ENCODE data around the gene HSPB2. TPM values are rescaled to one million over a fixed set of nuclear protein-coding genes. Genes with fewer than 3 reads are reported as not detected.

Gene HSPB2
- total RNA-seq, 4 donors from 2014 or later: 3.1 TPM; not detected in 3

GRCh38 chr11:111886844-111887243, 25.7 kb upstream of the HSPB2 start:
- Histone ChIP-seq H3K27me3 (no peaks in the 10 kb centered on the region), H3K4me3 (no peak overlapping the region), H3K36me3 (peaks cover 3% of the 10 kb centered on the region), H3K27ac (no peak overlapping the region), H3K9me3 (no peaks in the 10 kb centered on the region), H3K4me1 (no peaks in the 10 kb centered on the region)
- WGBS: 88% methylated on average over 2 of the region's 2 CpGs
- DNase-seq (ENCODE audit: low spot score in 2 of 2): no peak
- TF ChIP-seq CTCF (IDR thresholded peaks at IDR 0.05): no peak

- no peak for TF ChIP-seq EP300 (IDR thresholded peaks at IDR 0.05)
- TF ChIP-seq CTCF (IDR thresholded peaks at IDR 0.05): no peak
- TF ChIP-seq POLR2AphosphoS5 (IDR thresholded peaks at IDR 0.05): no peak
- no peak for TF ChIP-seq POLR2A (IDR thresholded peaks at IDR 0.05)
- Histone ChIP-seq H3K4me1 (peaks cover 16% of the 10 kb centered on the region), H3K9me3 (no peaks in the 10 kb centered on the region), H3K27me3 (no peaks in the 10 kb centered on the region), H3K27ac (no peak overlapping the region), H3K4me3 (no peak overlapping the region), H3K36me3 (peaks cover 5% of the 10 kb centered on the region)
- 64% methylated on average over 2 of the region's 2 CpGs for WGBS
- no peak for DNase-seq (ENCODE audit: low spot score in 2 of 2)
Observed at GRCh38 chr11:111905411-111905810, 7.1 kb upstream of the HSPB2 start.

- Histone ChIP-seq H3K4me1 (peaks cover 29% of the 10 kb centered on the region), H3K4me3 (no peak overlapping the region), H3K27ac (no peak overlapping the region), H3K36me3 (peaks cover 5% of the 10 kb centered on the region), H3K27me3 (no peaks in the 10 kb centered on the region), H3K9me3 (no peaks in the 10 kb centered on the region)
- 74% methylated on average over 1 of the region's 1 CpG for WGBS
- no peak for DNase-seq (ENCODE audit: low spot score in 2 of 2)
- no peak for TF ChIP-seq CTCF (IDR thresholded peaks at IDR 0.05)
- TF ChIP-seq EP300 (IDR thresholded peaks at IDR 0.05): no peak
- no peak for TF ChIP-seq POLR2A (IDR thresholded peaks at IDR 0.05)
- TF ChIP-seq POLR2AphosphoS5 (IDR thresholded peaks at IDR 0.05): no peak
Observed at GRCh38 chr11:111906680-111907079, 5.9 kb upstream of the HSPB2 start.

- Histone ChIP-seq H3K4me1 (peaks cover 45% of the 10 kb centered on the region), H3K4me3 (peak overlapping the region; percentile 61), H3K9me3 (no peaks in the 10 kb centered on the region), H3K36me3 (peaks cover 5% of the 10 kb centered on the region), H3K27me3 (no peaks in the 10 kb centered on the region), H3K27ac (peak overlapping the region; percentile 93)
- no peak for DNase-seq (ENCODE audit: low spot score in 2 of 2)
- no peak for TF ChIP-seq CTCF (IDR thresholded peaks at IDR 0.05)
- WGBS: 73% methylated on average over 5 of the region's 5 CpGs
Observed at GRCh38 chr11:111908639-111909305, 3.8 kb upstream of the HSPB2 start.

GRCh38 chr11:111909378-111909777, 3.2 kb upstream of the HSPB2 start:
- WGBS: 45% methylated on average over 5 of the region's 5 CpGs
- H3K4me1 ChIP-seq: peaks cover 49% of the 10 kb centered on the region
- no peaks in the 10 kb centered on the region for H3K27me3 ChIP-seq
- H3K9me3 ChIP-seq: no peaks in the 10 kb centered on the region
- H3K4me3 ChIP-seq: peak overlapping the region; percentile 61
- H3K36me3 ChIP-seq: peaks cover 5% of the 10 kb centered on the region
- TF ChIP-seq CTCF (IDR thresholded peaks at IDR 0.05) (no peak), POLR2A (IDR thresholded peaks at IDR 0.05) (no peak), EP300 (IDR thresholded peaks at IDR 0.05) (no peak), POLR2AphosphoS5 (IDR thresholded peaks at IDR 0.05) (no peak)
- no peak for DNase-seq (ENCODE audit: low spot score in 2 of 2)
- H3K27ac ChIP-seq: peak overlapping the region; percentile 93
